ENCODE data around the gene RBM34.

DNA sequence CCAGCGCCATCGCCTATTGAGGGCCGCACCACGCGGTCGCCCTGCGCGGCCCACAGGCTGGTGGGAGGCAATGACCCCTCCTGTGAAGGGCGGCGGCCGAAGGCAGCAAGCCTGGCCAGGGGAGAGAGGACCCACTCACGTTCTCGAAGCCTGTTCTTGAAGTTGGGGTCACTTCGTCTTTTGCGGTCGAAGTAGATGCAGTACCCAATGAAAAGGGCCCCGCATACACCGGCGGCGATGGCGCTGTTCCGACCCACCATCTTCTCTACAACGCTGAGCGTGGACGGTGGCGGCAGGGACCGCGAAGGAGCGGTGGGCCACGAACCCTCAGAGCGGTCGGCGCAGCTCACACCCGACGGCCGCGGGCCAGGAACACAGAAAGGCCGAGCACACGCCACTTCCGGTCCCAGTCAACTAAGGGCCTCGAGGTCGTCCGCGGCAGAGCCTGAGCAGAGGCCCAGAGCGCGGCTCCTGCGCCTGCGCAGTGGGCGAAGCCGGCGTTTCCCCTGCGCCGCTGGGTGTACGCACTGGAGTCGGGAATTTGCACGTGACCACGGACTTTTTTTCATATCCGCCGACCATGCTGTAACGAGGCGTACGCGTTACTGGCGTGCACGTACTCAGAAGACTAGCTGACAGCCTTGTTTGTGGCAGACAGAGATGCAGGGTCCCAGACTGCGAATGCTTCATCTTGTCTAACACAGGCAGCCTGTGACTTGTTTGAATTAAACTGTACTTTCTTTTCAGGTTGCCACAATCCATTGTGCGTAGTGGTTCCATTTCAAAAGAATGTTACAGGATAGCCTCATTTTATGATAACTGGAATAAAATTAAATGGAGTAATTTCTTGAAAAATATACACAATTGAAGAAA, 32.4 kb downstream of the RBM34 start, which contains the start of gene TOMM20:
- no peak for TF ChIP-seq EP300 (IDR thresholded peaks at IDR 0.05)
- no peak for TF ChIP-seq CTCF (IDR thresholded peaks at IDR 0.05)

Data from gastroesophageal sphincter (tissue), 3 donors.